DMS153 treated with DMSO at 0.1 percent for 48 hours (cell line): Measurements from ENCODE around the gene THSD4.

Experiments
- DNase-seq: peaks from one replicate; lab custom pipeline; 2025; ENCODE audit not compliant: unreplicated experiment; lab: John Stamatoyannopoulos, UW

The THSD4 gene

DNA sequence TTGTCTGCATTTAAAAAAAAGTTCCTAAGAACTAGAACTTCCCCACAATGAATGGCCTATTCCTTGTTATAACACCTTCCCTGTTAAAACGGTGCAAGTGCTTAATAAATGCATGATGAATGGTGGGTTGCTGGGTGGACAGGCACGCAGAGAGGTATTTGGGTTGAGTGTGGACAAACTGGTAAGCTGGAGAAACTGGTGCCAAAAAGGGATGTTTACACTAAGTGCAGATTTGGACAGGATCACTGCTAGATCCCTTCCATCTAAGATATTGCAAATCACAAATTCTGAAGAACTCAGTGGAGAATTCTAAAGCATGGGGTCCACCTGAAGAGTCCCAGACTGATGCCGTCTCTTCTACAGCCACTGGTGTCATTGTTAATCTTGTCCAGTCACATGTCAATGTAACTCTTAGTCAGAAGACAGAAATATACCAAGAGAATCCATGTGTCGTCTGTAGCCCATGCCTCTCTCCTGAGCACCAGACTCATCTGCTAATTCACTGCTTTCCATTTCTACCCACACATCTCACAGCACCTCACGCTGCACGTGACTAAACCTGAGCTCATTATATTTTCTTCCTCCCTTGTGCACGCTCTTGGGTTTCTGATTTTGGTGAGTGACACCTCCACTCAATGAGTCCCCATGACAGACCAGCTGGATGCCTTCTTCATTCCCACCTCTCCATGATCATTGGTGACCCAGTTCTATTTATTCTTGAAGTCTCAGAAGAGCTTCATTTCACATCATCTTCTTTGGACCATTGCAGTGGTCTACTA, 328.9 kb downstream of the THSD4 start:
- no peak for DNase-seq

DNA sequence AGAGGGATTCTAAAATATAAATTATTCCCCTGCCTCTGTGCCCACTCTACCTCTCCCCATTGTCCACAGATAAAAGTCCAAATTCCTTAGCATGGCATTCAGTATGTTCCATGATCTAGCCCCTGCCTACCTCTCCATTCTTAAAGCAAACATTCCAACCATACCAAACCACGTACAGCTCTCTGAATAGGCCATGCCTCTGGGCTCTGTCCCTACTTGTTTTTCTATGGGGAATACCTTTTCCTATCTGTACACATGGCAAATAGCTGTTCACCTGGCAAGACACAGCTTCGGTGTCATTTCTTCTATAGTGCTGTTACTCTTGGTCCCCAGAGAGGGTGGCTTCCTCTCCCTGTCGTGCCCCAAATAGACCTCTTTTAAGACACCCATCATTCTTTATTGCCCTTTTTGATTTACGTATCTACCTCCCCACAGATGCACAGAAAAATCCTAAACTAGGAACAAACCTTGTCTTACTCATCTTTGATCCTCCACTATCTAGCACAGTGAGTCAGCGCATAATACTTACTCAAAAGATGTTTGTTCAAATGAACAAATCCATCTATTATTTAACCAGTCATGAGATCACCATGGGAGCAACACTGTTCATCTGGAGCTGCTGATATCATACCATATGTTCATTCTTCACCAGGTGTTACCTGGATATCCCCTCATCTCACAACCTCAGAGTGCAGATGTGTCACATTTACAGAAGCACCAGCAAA, 329.8 kb downstream of the THSD4 start:
- DNase-seq: no peak

DNA sequence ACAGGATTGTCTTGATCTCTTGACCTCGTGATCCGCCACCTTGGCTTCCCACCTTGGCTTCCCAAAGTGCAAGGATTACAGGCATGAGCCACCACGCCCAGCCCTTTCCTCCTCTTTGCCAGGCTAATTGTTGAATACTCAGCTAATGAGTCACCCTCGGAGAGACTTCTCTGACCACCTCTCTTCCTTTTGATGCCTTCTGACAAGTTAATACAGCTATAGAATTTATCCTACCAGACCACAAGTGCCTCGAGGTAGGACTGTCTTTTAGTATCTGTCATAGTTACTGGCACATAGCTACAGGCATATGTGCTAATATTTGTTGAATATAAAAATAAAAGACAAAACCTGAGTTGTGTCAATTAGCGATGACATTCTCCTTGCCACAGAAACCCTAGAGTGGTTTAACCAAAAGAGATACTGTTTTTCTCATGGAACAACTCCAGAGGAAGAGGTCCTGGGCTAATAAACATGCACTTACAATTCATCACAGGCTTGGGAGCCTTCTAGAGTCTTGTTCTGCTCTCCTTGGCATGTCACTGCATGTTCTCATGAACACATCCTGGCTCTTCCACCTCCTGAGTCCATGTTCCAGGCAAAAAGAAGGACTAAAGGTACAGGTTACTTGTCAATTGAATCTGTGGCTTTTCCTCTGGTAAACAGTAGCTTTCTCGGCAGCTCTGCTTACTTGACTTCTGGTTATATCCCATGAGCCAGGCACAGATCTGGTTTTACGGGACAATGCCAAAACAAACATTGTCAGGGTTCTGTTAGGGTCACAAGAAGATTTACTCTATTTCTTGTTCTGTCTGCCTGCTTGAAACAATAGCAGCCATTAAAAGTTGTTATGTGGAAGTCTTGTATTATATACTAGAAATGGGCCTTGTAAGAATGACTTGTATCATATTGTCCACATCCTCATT, 332.3 kb downstream of the THSD4 start:
- no peak for DNase-seq

DNA sequence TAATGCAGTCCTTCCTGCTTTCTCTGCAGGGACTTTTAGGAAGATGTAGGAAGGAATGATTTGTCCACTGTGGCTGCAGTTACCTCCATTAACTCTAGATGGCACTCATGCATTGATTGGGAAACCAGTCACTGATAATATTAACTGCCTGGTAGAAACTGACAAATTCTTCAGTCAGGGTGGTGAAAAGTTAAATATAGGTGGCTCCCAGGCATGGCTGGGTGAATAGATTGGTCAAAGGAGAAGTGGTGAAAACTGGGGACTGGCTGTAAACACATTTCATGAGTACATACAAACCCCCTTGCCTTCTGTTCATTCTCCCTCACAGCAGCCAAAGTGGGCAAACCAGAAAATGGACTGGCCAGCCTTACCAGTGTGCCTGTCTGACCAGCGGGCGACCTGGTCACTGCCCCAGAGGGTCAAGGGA, 333.4 kb downstream of the THSD4 start:
- DNase-seq: peak; percentile 7

DNA sequence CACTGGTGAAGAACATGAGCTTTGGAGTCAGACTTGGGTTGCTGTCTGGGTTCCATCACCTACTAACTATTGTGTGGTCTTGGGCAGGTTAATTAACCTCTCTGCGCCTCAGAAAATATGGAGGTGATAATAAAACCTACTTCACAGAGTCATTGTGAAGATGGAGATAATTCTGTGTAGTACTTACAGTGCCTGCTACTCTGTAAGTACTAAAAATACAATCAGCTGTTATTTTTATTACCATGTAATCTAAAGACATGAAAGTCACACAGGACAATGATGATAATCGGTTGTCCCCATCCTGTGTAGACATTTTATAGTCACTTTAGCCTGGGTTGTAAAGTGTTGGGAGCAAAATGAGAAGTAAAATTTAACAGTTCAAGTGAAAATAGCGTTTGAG, 334.1 kb downstream of the THSD4 start:
- DNase-seq: no peak

DNA sequence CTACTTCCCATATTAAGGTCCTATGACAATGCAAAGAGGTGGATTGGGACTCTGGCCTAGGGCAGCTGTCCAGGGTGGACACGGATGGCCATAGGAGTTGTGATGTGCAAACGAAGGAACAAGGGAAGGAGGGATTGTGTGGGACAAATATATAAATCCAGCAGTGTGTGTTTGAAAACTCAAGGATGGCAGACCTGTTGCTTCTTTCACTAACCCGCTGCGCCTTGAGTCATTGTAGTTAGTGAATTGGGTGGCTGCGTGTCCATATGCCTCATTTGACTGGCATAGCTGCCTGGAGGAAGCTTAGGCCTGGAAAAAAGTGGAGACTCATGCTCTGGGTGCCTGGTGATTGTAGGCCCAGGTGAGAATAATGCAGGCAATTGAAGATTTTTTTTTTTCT, 334.7 kb downstream of the THSD4 start:
- no peak for DNase-seq

DNA sequence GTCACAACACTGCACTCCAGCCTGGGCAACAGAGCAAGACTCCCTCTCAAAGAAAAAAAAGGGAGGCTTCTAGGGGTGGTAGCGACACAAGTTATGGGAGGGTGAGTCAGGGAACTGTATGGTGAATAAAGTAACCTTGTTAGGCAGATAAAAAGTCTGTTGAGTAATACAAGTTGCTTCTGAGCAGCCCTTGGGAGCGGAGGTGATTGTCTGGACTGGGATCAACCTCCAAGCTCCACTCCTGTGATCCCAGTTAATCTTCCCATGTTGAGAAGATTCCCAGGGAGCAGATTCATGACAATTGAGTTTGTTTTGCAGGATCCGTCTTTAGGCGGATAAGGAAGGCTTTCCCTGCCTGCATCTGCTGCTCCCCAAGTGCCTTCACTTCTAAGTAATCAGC, 335.9 kb downstream of the THSD4 start:
- DNase-seq: no peak

DNA sequence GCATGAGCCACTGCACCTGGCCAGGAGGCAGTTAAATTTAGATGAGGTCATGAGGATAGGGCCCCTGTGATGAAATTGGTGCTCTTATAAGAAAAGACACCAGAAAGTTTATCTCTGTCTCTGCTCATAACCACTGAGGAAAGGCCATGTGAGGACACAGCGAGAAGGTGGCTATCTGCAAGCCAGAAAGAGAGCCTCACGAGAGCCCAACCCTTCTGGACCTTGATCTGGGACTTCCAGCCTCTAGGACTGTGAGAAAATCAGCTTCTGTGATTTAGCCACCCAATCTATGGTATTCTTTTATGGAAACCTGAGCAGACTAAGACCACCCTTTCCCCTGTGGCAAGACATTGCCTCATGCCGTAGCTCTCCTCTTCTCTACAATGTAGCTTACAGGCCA, 337.6 kb downstream of the THSD4 start:
- no peak for DNase-seq

DNA sequence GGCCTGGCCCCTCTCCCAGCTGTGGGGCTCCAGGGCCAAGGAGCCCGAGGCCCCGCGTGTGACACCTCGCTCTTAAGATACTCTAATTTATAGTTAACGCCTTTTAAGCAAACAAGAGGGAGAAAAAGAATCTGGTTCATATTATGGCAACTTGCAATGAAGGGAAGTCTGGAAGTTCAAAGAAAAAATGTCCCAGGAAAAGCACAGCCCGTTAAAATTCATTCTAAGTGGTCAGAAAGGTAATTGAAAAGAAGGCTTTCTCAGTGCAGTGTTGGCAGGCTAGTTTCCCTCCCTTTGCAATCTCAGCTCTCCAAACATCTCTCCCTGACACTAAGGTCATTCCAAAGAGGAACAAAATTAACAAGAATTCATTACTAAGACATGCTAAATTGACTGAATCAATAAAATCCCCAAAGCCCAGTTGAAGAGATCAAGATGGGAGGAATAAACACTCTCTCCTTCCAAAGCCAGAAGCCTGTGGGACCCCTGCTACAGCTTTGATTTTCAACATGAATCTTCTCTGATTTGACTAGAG, 339.3 kb downstream of the THSD4 start:
- no peak for DNase-seq

DNA sequence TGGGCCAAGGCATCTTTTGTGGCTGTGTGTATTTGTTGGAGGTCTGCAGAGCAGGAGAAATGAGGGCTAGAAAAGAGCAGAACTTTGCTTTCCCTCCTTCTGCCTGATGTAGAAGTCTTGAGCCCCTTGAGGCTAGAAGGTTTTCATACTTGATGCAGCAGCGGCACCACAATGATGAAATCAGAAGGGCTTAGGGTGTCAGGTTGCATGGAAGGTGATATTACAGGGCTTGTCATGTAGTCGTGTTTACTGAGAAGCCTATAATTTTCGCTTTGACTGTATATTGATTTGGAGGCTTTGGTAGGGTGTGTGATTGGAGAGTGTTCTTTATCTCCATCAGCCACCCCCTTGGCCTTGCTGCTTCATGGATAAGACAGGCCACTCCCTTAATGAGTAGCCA, 339.8 kb downstream of the THSD4 start:
- no peak for DNase-seq

DNA sequence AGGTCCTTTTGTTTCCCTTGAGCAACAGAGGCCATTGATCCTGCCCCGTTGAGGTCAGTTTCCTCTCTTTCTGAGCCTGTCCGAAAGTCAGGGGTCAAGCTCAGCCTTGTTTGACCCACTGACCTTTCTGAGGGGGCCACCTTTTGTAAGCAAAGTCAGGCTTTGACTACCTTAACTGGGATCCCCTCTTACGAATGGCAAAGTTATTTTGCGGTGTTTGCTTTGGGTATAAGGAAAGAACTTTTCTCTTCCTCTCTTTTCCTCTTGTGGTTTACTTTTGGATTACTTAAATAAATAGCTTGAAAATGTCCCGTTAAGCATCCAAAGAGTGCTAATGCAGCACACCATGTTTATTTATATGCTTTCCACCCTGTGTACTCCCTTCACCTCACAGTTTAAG, 340.6 kb downstream of the THSD4 start:
- no peak for DNase-seq

DNA sequence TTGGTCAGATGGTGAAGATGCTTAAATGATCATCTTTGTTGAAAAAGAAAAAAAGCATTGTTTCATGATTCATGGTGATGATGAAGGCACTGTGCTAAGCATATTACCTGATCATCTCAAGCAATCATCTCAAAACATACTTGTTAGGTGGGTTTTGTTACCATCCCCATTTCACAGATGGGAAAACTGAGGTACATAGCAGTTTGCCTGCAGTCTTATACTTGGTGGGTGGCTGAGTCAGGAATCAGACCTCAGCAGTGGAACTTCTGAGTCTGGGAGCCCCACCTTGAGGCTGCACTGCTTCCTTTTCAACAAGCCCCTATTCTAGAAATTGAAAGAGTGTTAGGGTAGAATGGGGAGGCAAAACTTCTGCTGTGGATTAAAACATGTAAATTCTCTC, 341.1 kb downstream of the THSD4 start:
- DNase-seq: no peak

DNA sequence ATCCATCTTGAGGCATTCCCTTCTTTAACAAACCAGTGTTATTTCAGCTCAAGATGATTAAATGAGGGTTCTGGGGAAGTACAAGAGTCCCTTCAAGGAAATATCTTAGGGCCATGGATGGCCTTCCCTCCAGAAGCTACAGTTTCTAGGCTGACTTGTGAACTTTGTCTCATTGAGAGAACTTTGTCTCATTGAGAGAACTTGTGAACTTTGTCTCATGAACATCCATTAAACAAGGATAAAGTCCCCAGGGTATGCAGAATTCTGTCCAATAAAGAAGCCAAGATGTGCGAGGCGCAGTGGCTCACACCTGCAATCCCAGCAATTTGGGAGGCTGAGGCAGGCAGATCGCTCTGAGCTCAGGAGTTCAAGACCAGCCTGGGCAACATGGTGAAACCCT, 341.5 kb downstream of the THSD4 start:
- DNase-seq: no peak

DNA sequence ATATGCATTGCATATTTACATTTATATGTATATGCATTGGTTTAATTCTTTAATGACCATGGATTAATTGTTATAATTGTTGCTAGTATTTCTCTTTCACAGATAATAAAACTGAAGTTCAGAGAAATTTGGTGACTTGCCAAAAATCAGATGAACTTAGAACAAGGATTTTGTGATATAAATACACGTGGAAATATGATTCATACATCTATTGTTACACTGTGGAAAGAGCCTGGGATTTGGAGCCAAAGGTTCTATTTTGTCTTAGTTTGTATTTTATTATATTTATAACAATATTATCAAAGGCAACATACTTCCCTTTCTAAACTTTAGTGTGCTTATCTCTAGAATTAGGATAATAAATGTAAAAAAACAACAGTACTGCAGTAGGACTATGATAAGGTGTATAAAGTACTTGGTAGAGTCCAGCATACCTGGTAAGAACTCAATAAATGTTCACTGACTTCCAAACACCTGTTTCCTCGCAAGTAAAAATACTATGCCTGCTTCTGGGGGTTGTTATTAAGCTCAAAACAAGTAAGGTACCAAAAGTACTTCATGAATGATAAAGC, 342.9 kb downstream of the THSD4 start:
- no peak for DNase-seq

DNA sequence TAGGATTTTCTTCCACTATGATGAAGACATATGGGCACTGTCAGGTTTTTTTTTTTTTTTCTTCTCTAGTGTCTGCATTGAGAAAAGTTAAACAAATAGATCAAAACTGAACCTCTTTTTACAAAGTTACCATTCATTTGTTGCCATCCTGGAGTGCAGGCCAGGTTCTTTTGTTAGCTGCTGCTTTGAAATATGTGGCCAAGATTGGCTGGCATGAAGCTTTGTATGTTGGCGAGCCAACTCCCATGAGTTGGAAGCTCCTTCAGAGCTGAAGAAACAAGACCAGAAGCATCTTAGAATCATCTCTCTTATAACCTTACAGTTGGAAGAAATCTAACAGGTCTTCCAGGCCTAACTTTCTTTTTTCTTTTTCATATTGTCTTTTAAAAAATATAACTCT, 346.5 kb downstream of the THSD4 start:
- no peak for DNase-seq

DNA sequence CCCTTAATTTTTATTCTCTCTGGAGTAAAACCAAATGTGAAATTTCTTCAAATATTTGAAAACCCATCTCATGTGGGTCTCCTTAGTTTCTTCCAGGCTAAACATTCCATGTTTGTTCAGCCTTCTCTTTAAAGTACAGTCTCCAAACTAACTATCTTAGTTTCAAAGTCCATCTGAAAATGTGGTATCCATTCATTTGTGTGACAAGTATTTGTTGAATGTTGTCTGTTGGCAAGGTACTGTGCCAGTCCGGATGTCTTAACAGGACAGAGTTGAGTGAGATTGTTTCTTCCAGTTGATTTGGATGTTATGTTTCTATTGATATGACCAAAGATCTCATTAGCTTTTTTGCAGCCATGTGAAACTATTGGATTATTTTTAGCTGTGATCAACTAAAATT, 347.4 kb downstream of the THSD4 start:
- DNase-seq: no peak

DNA sequence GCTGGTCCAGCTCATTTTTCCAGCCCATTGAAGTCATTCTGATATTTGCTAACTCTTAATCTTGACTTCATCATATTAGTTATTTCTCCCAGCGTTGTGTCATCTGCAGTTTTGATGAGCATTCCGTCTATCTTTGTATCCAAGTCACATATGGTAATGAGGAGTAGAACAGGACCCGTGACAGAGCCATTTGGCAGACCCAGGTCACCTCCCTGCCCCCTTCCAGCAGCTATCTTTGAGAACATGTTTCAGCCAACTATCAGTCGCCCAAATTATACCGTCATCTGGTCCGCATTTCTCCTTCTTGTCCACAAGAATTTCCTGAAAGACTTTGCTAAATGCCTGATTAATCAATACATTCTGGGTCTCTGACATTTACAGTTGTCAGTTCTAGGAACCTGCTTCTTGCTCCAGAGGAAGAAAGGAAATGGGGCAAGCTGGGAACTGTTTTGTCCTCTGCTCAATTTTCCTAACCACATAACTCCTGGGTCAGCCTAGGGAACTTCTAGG, 347.9 kb downstream of the THSD4 start:
- no peak for DNase-seq

DNA sequence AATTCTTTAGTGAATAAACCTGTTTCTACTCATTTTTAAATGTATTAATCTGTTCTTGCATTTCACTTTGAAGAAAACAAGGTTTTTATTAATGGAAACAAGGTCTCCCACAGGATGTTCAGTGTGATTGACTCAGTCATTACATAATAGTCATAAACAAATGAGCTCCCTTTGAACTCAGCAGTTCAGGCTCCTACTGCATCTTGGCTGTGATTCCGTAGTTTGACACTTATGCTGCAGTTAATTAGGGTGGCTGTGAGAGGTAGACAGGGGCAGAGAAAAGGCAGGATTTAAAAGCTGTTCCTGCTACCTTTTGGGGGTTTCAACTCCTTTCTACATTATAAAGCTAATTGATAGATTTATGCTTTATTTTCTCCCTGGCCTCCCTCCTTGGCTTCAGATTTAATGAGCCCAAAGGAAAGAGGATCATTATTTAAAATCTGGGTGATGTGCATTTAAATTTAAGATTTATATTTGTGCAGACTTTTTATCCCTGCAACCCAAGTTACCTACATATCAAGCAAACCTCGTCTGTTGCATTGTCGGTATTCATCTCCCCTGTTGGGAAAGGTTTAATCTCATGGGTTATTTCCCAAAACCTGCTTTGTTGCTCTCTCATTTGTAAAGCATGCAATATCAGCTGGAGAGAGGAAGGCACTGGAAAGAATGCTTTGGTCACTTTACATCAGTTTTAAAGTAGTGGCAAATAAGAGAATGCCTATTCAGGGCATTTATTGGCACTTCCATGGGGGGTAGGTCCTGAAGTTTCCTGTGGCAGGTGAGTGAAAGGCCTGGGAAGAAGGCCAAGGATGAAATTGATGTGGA, 350.1 kb downstream of the THSD4 start:
- DNase-seq: no peak

DNA sequence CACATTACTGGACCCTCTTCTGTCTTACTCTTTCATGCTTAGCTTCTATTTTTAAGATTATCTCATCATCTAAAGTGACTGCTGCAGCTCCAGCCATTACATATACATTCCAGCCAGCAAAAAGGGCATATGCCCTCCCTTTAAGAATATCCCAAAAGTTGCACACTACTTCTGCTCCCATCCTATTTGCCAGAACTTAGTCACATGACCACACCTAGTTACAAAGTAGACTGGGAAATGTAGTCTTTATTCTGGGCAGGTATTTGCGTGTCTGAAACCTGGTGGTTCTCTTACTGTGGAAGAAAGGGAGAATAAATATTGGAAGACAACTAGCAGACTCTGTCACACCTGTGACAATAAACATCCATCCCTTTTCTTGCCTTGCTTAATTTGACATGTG, 353.4 kb downstream of the THSD4 start:
- no peak for DNase-seq

DNA sequence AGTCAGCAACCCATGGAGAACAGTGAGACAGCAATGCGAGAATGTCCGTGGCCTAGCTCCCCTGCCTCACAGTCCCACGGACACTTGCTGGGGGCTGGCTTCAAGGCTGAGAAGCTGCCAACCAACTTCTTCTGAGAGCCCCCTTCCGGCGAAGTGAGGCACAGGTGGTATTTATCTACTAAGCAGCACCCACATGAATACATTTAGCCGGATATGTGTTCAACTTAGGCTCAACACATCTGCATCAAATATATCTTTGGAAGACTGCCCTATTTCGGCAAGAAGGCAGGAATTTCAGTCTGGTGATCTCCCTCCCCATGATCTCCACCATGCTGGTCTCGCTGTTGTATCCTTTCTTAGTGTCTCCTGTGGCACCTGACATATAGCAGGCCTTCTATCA, 354.1 kb downstream of the THSD4 start:
- no peak for DNase-seq
